HepG2 (cell line): ENCODE measurements around the gene EFHC2. TPM values are rescaled to one million over a fixed set of nuclear protein-coding genes. Genes with fewer than 3 reads are reported as not detected.

Source experiments
- ATAC-seq: fragments of 200-7000 bp; cut with Tn5 transposase; 3 replicates; pipeline ENCODE4 v1.9.1; 2020; ENCODE audit warnings: mild to moderate bottlenecking, moderate library complexity
- BruUV-seq: library from RNA; stranded (reverse); fragments of 400-500 nt; replicated peaks from 2 replicates; lab custom pipeline; 2021; lab: Mats Ljungman, UMichigan
- CTCF ChIA-PET: fragments of 300-600 bp; formaldehyde crosslinking; extraction: SDS; loops from one replicate; lab custom pipeline; 2021; ENCODE audit warnings: low total read pairs, inconsistent platforms, low intra/inter-chr PET ratio; lab: Yijun Ruan, JAX
- POLR2A ChIA-PET: fragments of 350-600 bp; sonication (Branson Sonifier 250); formaldehyde crosslinking; loops from one replicate; lab custom pipeline; 2020; ENCODE audit warnings: antibody characterized with exemption, inconsistent platforms; lab: Yijun Ruan, JAX
- DNase-seq: peaks from one replicate; pipeline ENCODE4 v3.0.0-alpha.2; 2015; ENCODE audit warnings: low spot score
- FAIRE-seq: peaks from 3 replicates; lab custom pipeline; 2011; peaks lifted over from hg19 to GRCh38; lab: Jason Lieb, UNC
- H2AFZ ChIP-seq: one replicate; pipeline ENCODE4 v1.6.1; 2011; ENCODE audit warnings: low read length, inconsistent platforms
- H3K27ac ChIP-seq: fragments of 300-600 bp; 3 replicates; pipeline ENCODE4 v1.8.0; 2011; ENCODE audit warnings: mixed run types, mild to moderate bottlenecking, mixed read lengths, low read length, inconsistent platforms; ENCODE audit not compliant: insufficient read depth; ENCODE audit errors: extremely low read length
- H3K27me3 ChIP-seq, 2 experiments: fragments of 200-600 bp in 1 of 2; 2 replicates in 1 of 2; 3 replicates in 1 of 2; pipeline versions ENCODE4 v1.6.0 to v1.8.0; 2011; ENCODE audit warnings: low read length in 2 of 2, mild to moderate bottlenecking in 2 of 2, moderate library complexity in 2 of 2, inconsistent platforms in 1 of 2; ENCODE audit not compliant: insufficient read depth in 2 of 2, control insufficient read depth in 1 of 2
- H3K36me3 ChIP-seq, 2 experiments: fragments of 200-600 bp in 1 of 2; replicated peaks in 1 of 2; 2 replicates in 1 of 2; 3 replicates in 1 of 2; pipeline versions ENCODE4 v1.5.1 to v1.8.0; 2011; ENCODE audit warnings: low read length in 2 of 2, inconsistent platforms in 1 of 2; ENCODE audit not compliant: insufficient read depth in 2 of 2, control insufficient read depth in 1 of 2
- H3K4me1 ChIP-seq: 2 replicates; pipeline ENCODE4 v1.5.1; 2012; ENCODE audit warnings: low read length, inconsistent platforms; ENCODE audit not compliant: insufficient read depth
- H3K4me2 ChIP-seq: 2 replicates; pipeline ENCODE4 v1.6.0; 2011; ENCODE audit warnings: low read depth, low read length, inconsistent platforms
- H3K4me3 ChIP-seq, 3 experiments: fragments of 200-600 bp in 1 of 3; sonication (generic), shearing (Covaris generic) in 1 of 3; replicated peaks in 1 of 3; 2 replicates each; pipeline ENCODE4 v1.5.1; 2011 to 2016; ENCODE audit warnings: low read length in 3 of 3, inconsistent platforms in 2 of 3, low read depth in 2 of 3, mild to moderate bottlenecking in 2 of 3, control low read depth in 1 of 3, mixed read lengths in 1 of 3; ENCODE audit not compliant: insufficient read depth in 1 of 3
- H3K79me2 ChIP-seq: one replicate; pipeline ENCODE4 v1.6.1; 2011; ENCODE audit warnings: low read length, inconsistent platforms; ENCODE audit not compliant: insufficient read depth
- H3K9ac ChIP-seq: 2 replicates; pipeline ENCODE4 v1.6.0; 2011; ENCODE audit warnings: mild to moderate bottlenecking, low read depth, low read length, inconsistent platforms; ENCODE audit not compliant: insufficient read depth
- H3K9me3 ChIP-seq: 2 replicates; pipeline ENCODE4 v1.5.1; 2012; ENCODE audit warnings: mild to moderate bottlenecking, low read length
- H4K20me1 ChIP-seq: 2 replicates; pipeline ENCODE4 v1.6.0; 2011; ENCODE audit warnings: inconsistent platforms, mild to moderate bottlenecking, low read length, moderate library complexity; ENCODE audit not compliant: insufficient read depth
- CENPT ChIP-seq: sonication (generic); formaldehyde crosslinking; IDR thresholded peaks from 2 replicates; pipeline ENCODE4 v1.8.0; 2022; ENCODE audit warnings: low read depth, mild to moderate bottlenecking, moderate library complexity, missing genetic modification reagents
- HNRNPLL ChIP-seq: fragments of 200-400 bp; formaldehyde crosslinking; IDR thresholded peaks from 2 replicates; pipeline ENCODE4 v1.6.1; 2017; ENCODE audit warnings: mild to moderate bottlenecking, low read depth, low read length; ENCODE audit not compliant: poor library complexity, severe bottlenecking
- HOMEZ ChIP-seq: IDR thresholded peaks from 2 replicates; pipeline ENCODE4 v1.6.1; 2016; ENCODE audit warnings: low read depth
- KAT2B ChIP-seq: fragments of 150-350 bp; IDR thresholded peaks from 2 replicates; pipeline ENCODE4 v1.6.1; 2014; ENCODE audit warnings: low read depth, low read length, borderline replicate concordance
- NFIB ChIP-seq: sonication (generic); formaldehyde crosslinking; IDR thresholded peaks from 2 replicates; pipeline ENCODE4 v1.9.0; 2021; ENCODE audit warnings: missing genetic modification reagents, mild to moderate bottlenecking, borderline replicate concordance
- REXO4 ChIP-seq: sonication (generic); formaldehyde crosslinking; IDR thresholded peaks from 2 replicates; pipeline ENCODE4 v1.8.0; 2022; ENCODE audit warnings: missing genetic modification reagents, mild to moderate bottlenecking, borderline replicate concordance
- ZBTB49 ChIP-seq: sonication (generic); formaldehyde crosslinking; IDR thresholded peaks from 2 replicates; pipeline ENCODE4 v1.4.0; 2020; ENCODE audit warnings: missing genetic modification reagents, borderline replicate concordance
- ZNF280D ChIP-seq: sonication (generic); formaldehyde crosslinking; IDR thresholded peaks from 2 replicates; pipeline ENCODE4 v1.5.1; 2020; ENCODE audit warnings: mild to moderate bottlenecking, missing genetic modification reagents
- ZNF484 ChIP-seq: sonication (generic); formaldehyde crosslinking; IDR thresholded peaks from 2 replicates; pipeline ENCODE4 v1.5.1; 2020; ENCODE audit warnings: mild to moderate bottlenecking, low read depth, missing genetic modification reagents, borderline replicate concordance
- ZNF609 ChIP-seq: sonication (generic); formaldehyde crosslinking; IDR thresholded peaks from 2 replicates; pipeline ENCODE4 v1.4.0; 2020; ENCODE audit warnings: mild to moderate bottlenecking, missing genetic modification reagents, borderline replicate concordance
- ZSCAN12 ChIP-seq: sonication (generic); formaldehyde crosslinking; IDR thresholded peaks from 2 replicates; pipeline ENCODE4 v1.9.0; 2021; ENCODE audit warnings: mild to moderate bottlenecking, missing genetic modification reagents
- ZZZ3 ChIP-seq: sonication (generic); formaldehyde crosslinking; IDR thresholded peaks from 2 replicates; pipeline ENCODE4 v1.4.0; 2020; ENCODE audit warnings: missing genetic modification reagents, mild to moderate bottlenecking, borderline replicate concordance
- WGBS: methylation state at CpG from one replicate; pipeline ENCODE4 v1.1.6; 2017; ENCODE audit warnings: low lambda C conversion rate; 5-methylcytosine and 5-hydroxymethylcytosine counted together
- in situ Hi-C: cut with HindIII; loops from 2 replicates; pipeline ENCODE4 v1.10.0; 2017; ENCODE audit warnings: low pct_unique_long_range_greater_than_20kb; ENCODE audit not compliant: extremely low pct_ligation_motif_present
- intact Hi-C: fragments of 100-400 bp; cut with micrococcal nuclease; formaldehyde crosslinking; loops from one replicate; pipeline ENCODE4 v1.10.0; 2022; ENCODE audit not compliant: unreplicated experiment
- polyA plus RNA-seq, 8 experiments: library from polyadenylated mRNA; depleted of rRNA in 3 of 8; stranded (reverse) in 7 of 8; unstranded in 1 of 8; fragments of >200 nt; fragmentation: Illumina TruSeq in 4 of 8; extraction: Trizol in 4 of 8; gene quantifications; 2 replicates each; pipeline versions ENCODE4 v1.2.1 to v1.2.3, GENCODE V29; 2011 to 2016; ENCODE audit warnings: low read depth in 4 of 8, missing spikeins in 1 of 8, mixed read lengths in 1 of 8; ENCODE audit not compliant: insufficient read depth in 1 of 8
- total RNA-seq, 5 experiments: library from RNA; depleted of rRNA; stranded (reverse); fragments of >200 nt; fragmentation: Illumina TruSeq; extraction: Trizol; gene quantifications; 2 replicates each; pipeline ENCODE4 v1.2.3, GENCODE V29; 2016; ENCODE audit warnings: low read depth in 1 of 5

EFHC2 gene
- total and polyA plus RNA-seq, 2 of the 13 experiments (the other 11 are each of a cell fraction or from before 2014, with no cell fraction given), result not detected

- DNase-seq (no peak), FAIRE-seq (no peak), ATAC-seq (no peak)
- Histone ChIP-seq H3K79me2 (no peaks in the 10 kb centered on the region), H2AFZ (no peak overlapping the region), H3K27ac (no peak overlapping the region), H3K36me3 (no peaks in the 10 kb centered on the region), H3K9ac (no peak overlapping the region), H4K20me1 (no peaks in the 10 kb centered on the region), H3K9me3 (no peaks in the 10 kb centered on the region), H3K4me3 (no peak overlapping the region), H3K4me1 (no peaks in the 10 kb centered on the region), H3K4me2 (no peak overlapping the region), H3K27me3 (no peaks in the 10 kb centered on the region)
- ChIA-PET POLR2A (no interaction called here), CTCF (no interaction called here)
- in situ Hi-C loops, result no loop called here
- BruUV-seq, result no TSS peak
- WGBS, result 3% methylated on average over 3 of the region's 3 CpGs
- intact Hi-C loops, result no loop called here
- no peak for TF ChIP-seq ZNF280D (CRISPR knock-in tag)
- no peak for TF ChIP-seq HOMEZ (CRISPR knock-in tag)
- TF ChIP-seq CENPT (CRISPR knock-in tag), result no peak
- no peak for TF ChIP-seq ZNF609 (CRISPR knock-in tag)
- TF ChIP-seq KAT2B, result no peak
- no peak for TF ChIP-seq ZNF484
- no peak for TF ChIP-seq ZSCAN12
- no peak for TF ChIP-seq ZZZ3 (CRISPR knock-in tag)
- no peak for TF ChIP-seq REXO4 (CRISPR knock-in tag)
- TF ChIP-seq NFIB (CRISPR knock-in tag), result no peak
- TF ChIP-seq ZBTB49 (CRISPR knock-in tag), result no peak
- no peak for TF ChIP-seq HNRNPLL
Measured at GRCh38 chrX:44267861-44268260, 75.6 kb downstream of the EFHC2 start.
